GM18873 (cell line): ENCODE measurements around the gene AKAP9.
"Not testable (repeated sequence)": the region's sequence is repeated elsewhere in the genome, so short reads cannot be mapped to it uniquely, and the experiment has no call there.

Experiments used
- ATAC-seq: cut with Tn5 transposase; IDR thresholded peaks from one replicate; pipeline ENCODE4 v1.9.1; 2021; ENCODE audit warnings: mild to moderate bottlenecking, moderate library complexity, moderate number of reproducible peaks; ENCODE audit not compliant: unreplicated experiment, low FRiP score

Gene AKAP9

GRCh38 chr7:91999631-92000565 lies 59.2 kb downstream of the AKAP9 start:
- ATAC-seq = no peak

GRCh38 chr7:92002720-92003119 lies 62.1 kb downstream of the AKAP9 start:
- ATAC-seq = no peak

- ATAC-seq = no peak
Observed at GRCh38 chr7:92006046-92006445, 65.4 kb downstream of the AKAP9 start.

- ATAC-seq = no peak
Observed at GRCh38 chr7:92010215-92010614, 69.6 kb downstream of the AKAP9 start.

GRCh38 chr7:92013611-92014010 lies 72.9 kb downstream of the AKAP9 start:
- no peak for ATAC-seq

GRCh38 chr7:92020636-92021035 lies 80.0 kb downstream of the AKAP9 start:
- no peak for ATAC-seq

- ATAC-seq = no peak
Observed at GRCh38 chr7:92025260-92025659, 84.6 kb downstream of the AKAP9 start.

- not testable (repeated sequence) for ATAC-seq
Observed at GRCh38 chr7:92026635-92027034, 86.0 kb downstream of the AKAP9 start.

GRCh38 chr7:92027128-92027527 lies 86.5 kb downstream of the AKAP9 start:
- ATAC-seq = not testable (repeated sequence)

- no peak for ATAC-seq
Observed at GRCh38 chr7:92028226-92028625, 87.6 kb downstream of the AKAP9 start.

GRCh38 chr7:92028686-92029085 lies 88.0 kb downstream of the AKAP9 start:
- no peak for ATAC-seq

GRCh38 chr7:92034116-92034515 lies 93.5 kb downstream of the AKAP9 start:
- no peak for ATAC-seq

GRCh38 chr7:92035576-92035975 lies 94.9 kb downstream of the AKAP9 start:
- ATAC-seq = no peak

GRCh38 chr7:92039900-92040299 lies 99.2 kb downstream of the AKAP9 start:
- ATAC-seq = no peak

- ATAC-seq = no peak
Observed at GRCh38 chr7:92042056-92042737, 101.5 kb downstream of the AKAP9 start.

- ATAC-seq = no peak
Observed at GRCh38 chr7:92043098-92043497, 102.4 kb downstream of the AKAP9 start.

GRCh38 chr7:92043637-92044036 lies 103.0 kb downstream of the AKAP9 start:
- no peak for ATAC-seq

GRCh38 chr7:92044148-92044547 lies 103.5 kb downstream of the AKAP9 start:
- no peak for ATAC-seq

GRCh38 chr7:92044940-92045339 lies 104.3 kb downstream of the AKAP9 start:
- ATAC-seq = no peak

- ATAC-seq = no peak
Observed at GRCh38 chr7:92051655-92052054, 111.0 kb downstream of the AKAP9 start.

- ATAC-seq = no peak
Observed at GRCh38 chr7:92052159-92052558, 111.5 kb downstream of the AKAP9 start.

GRCh38 chr7:92052684-92053083 lies 112.0 kb downstream of the AKAP9 start:
- no peak for ATAC-seq
